ENCODE results near the gene RGS7.
"Not testable (repeated sequence)": the region's sequence is repeated elsewhere in the genome, so short reads cannot be mapped to it uniquely, and the experiment has no call there.

The RGS7 gene

DNA sequence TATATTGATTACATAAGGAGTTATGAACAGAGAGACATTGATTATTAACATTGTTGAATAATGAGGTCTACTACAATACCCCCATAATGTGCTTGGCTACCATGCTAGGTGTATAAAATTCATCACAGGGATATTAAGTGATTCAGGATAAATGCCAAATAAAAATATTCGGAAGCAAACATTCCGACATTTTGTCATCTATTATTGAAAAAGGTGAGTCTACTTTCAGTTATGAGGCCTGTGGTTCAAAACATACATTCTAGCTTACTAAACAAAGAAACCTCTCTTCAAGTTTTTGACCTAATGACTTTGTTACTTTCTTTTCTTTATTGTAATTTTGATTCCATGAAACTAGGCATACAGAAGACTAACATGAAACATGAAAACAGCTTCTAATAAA, 554.7 kb downstream of the RGS7 start:
- in situ Hi-C loops (cut with HindIII; ENCODE audit: low pct_ligation_motif_present, low pct_unique_long_range_greater_than_20kb, low sequenced_read_pairs): no loop called here
- no peak for DNase-seq

- no peak for DNase-seq
These were observed 555.6 kb downstream of the RGS7 start for GRCh38 chr1:240801442-240801841.

GRCh38 chr1:240800291-240800690, 556.7 kb downstream of the RGS7 start:
- DNase-seq: no peak
- in situ Hi-C loops (cut with HindIII; ENCODE audit: low pct_ligation_motif_present, low pct_unique_long_range_greater_than_20kb, low sequenced_read_pairs): no loop called here

More at GRCh38 chr1:240801442-240801841, 555.6 kb downstream of the RGS7 start:
- in situ Hi-C loops (cut with HindIII; ENCODE audit: low pct_ligation_motif_present, low pct_unique_long_range_greater_than_20kb, low sequenced_read_pairs): no loop called here

DNA sequence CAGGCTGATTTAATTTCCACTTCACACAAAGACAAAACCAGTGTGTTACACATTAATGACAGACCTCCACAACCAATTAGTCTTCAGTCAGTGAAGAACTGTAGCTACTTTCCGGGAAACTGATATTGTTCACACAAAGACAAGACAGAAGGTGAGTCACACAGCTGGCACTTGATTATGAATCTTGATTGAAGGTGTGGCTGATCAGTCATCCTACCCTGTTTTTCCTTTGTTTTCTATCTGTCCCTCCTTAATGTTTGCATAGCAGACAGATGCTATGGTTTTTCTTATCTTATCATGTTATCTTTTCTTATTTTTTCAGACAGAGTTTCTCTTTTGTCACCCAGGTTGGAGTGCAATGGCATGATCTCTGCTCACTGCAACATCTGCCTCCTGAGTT, 560.0 kb downstream of the RGS7 start:
- DNase-seq: no peak

GRCh38 chr1:240794046-240794843, 562.8 kb downstream of the RGS7 start:
- DNase-seq: no peak
- in situ Hi-C loops (cut with HindIII; ENCODE audit: low pct_ligation_motif_present, low pct_unique_long_range_greater_than_20kb, low sequenced_read_pairs): no loop called here

More for the DNA sequence above, 560.0 kb downstream of the RGS7 start:
- in situ Hi-C loops (cut with HindIII; ENCODE audit: low pct_ligation_motif_present, low pct_unique_long_range_greater_than_20kb, low sequenced_read_pairs): no loop called here

DNA sequence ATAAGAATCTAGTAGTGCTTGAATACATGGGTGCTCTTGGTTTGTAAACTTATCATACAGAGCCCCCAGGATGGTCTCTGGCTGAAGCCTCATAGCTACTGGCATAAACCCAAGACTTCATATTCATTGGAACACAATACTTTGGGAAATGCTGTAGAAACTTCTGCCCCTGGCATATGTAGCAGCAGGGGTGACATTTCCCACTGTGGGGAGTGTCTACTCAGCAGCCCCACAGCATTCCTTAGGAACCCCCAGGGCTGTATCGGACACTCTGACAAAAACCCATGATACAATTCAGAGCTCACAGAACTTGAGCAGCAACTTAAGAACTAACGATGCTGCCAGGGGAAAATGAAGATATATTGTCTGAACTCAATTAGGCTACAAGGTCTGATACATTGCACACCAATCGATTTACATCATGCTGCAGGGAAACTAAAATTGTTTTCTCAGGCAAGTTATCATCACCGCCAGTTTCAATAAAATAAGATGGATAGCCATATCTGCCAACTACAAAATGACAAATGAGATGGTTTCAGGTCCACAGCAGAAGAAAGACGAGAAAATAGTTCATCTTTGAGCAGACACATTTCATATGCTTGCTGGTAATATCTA, 564.0 kb downstream of the RGS7 start:
- DNase-seq: no peak
- in situ Hi-C loops (cut with HindIII; ENCODE audit: low pct_ligation_motif_present, low pct_unique_long_range_greater_than_20kb, low sequenced_read_pairs): no loop called here

- in situ Hi-C loops (cut with HindIII; ENCODE audit: low pct_ligation_motif_present, low pct_unique_long_range_greater_than_20kb, low sequenced_read_pairs): no loop called here
- DNase-seq: no peak
These were observed 566.1 kb downstream of the RGS7 start for GRCh38 chr1:240790856-240791255.

DNA sequence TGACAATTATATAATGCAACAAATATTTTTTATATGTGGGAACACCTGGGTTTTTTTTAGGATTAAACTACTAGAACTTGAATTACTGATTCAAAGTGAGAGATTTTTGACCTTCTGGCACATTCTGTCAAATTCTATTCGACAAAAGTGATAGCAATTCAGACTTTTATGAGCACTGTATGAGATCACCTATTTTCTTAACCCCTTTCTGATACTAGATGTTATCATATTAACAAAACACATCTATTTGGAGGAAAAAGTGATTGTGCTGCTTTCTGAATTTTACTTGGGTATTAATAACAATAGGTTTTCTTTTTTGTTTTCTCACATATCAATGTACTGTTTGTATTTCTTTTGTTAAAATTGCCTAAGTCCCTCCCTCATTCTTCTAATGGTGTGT, 570.1 kb downstream of the RGS7 start:
- in situ Hi-C loops (cut with HindIII; ENCODE audit: low pct_ligation_motif_present, low pct_unique_long_range_greater_than_20kb, low sequenced_read_pairs): no loop called here
- DNase-seq: no peak

- in situ Hi-C loops (cut with HindIII; ENCODE audit: low pct_ligation_motif_present, low pct_unique_long_range_greater_than_20kb, low sequenced_read_pairs): no loop called here
- DNase-seq: no peak
These were observed 572.2 kb downstream of the RGS7 start for GRCh38 chr1:240784776-240785175.

GRCh38 chr1:240783728-240784137, 573.3 kb downstream of the RGS7 start:
- DNase-seq; in situ Hi-C loops (cut with HindIII; ENCODE audit: low pct_ligation_motif_present, low pct_unique_long_range_greater_than_20kb, low sequenced_read_pairs): not testable (repeated sequence)

- in situ Hi-C loops (cut with HindIII; ENCODE audit: low pct_ligation_motif_present, low pct_unique_long_range_greater_than_20kb, low sequenced_read_pairs): no loop called here
- no peak for DNase-seq
These were observed 580.8 kb downstream of the RGS7 start for GRCh38 chr1:240776237-240776636.

GRCh38 chr1:240772131-240772530, 584.9 kb downstream of the RGS7 start:
- DNase-seq: no peak
- in situ Hi-C loops (cut with HindIII; ENCODE audit: low pct_ligation_motif_present, low pct_unique_long_range_greater_than_20kb, low sequenced_read_pairs): no loop called here

DNA sequence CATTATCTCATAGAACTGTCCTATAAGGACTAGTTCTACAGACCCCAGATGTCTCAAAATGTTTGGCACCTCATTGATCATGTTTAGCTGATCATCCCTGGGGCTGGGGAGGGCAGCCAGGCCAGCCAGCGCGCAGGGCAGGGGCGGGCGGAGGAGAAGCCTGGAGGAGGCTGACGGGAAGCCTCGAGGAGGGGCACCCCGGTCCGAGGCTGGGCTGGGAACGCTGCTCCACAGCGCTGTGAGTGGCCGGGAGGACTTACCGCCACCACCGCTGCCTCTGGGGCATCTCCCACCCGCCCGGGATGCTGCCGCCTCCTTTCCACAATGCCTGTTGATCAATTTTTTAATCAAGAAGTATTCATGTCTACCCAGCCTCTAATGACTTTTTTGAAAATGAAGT, 585.6 kb downstream of the RGS7 start:
- in situ Hi-C loops (cut with HindIII; ENCODE audit: low pct_ligation_motif_present, low pct_unique_long_range_greater_than_20kb, low sequenced_read_pairs): no loop called here
- DNase-seq: no peak

- in situ Hi-C loops (cut with HindIII; ENCODE audit: low pct_ligation_motif_present, low pct_unique_long_range_greater_than_20kb, low sequenced_read_pairs): no loop called here
- no peak for DNase-seq
These were observed 588.0 kb downstream of the RGS7 start for GRCh38 chr1:240768979-240769378.

- in situ Hi-C loops (cut with HindIII; ENCODE audit: low pct_ligation_motif_present, low pct_unique_long_range_greater_than_20kb, low sequenced_read_pairs): no loop called here
- DNase-seq: no peak
These were observed 590.2 kb downstream of the RGS7 start for GRCh38 chr1:240766831-240767230.

GRCh38 chr1:240765732-240766363, 591.2 kb downstream of the RGS7 start:
- in situ Hi-C loops (cut with HindIII; ENCODE audit: low pct_ligation_motif_present, low pct_unique_long_range_greater_than_20kb, low sequenced_read_pairs): no loop called here

DNA sequence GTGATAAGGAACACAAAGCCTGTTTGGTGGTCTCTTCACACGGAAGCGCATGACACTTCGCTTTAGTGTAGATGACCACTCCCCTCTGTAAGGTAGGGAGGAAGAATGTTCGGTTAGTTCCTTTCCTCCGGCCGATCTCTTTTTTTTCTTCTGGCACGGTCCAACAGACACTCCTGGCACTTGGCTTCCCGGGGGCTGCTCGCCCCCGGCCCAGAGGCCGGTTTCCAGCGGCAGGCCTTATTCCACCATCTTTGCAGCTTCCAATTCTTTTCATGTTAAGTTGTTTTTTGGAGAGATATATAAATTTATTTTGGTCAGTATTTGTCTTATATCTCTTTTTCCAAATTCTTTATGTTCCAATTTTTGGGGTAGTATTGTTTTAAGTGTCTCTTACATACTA, 593.2 kb downstream of the RGS7 start:
- in situ Hi-C loops (cut with HindIII; ENCODE audit: low pct_ligation_motif_present, low pct_unique_long_range_greater_than_20kb, low sequenced_read_pairs): no loop called here
- no peak for DNase-seq

More at GRCh38 chr1:240765732-240766363, 591.2 kb downstream of the RGS7 start:
- peak; percentile 76 for DNase-seq

- in situ Hi-C loops (cut with HindIII; ENCODE audit: low pct_ligation_motif_present, low pct_unique_long_range_greater_than_20kb, low sequenced_read_pairs); DNase-seq: not testable (repeated sequence)
These were observed 593.9 kb downstream of the RGS7 start for GRCh38 chr1:240763095-240763494.

- in situ Hi-C loops (cut with HindIII; ENCODE audit: low pct_ligation_motif_present, low pct_unique_long_range_greater_than_20kb, low sequenced_read_pairs); DNase-seq: not testable (repeated sequence)
These were observed 594.5 kb downstream of the RGS7 start for GRCh38 chr1:240762471-240762987.

Measured in ACHN (cell line).